Esophagus muscularis mucosa (tissue), 4 donors: ENCODE measurements around the gene KRTAP5-3. TPM values are rescaled to one million over a fixed set of nuclear protein-coding genes. Genes with fewer than 3 reads are reported as not detected.

ENCODE experiments used
- DNase-seq: peaks from one replicate; pipeline ENCODE4 v3.0.0-alpha.2; 2017; ENCODE audit errors: extremely low spot score
- H3K27ac ChIP-seq, 4 donors: fragments of 200-600 bp; sonication (generic); replicated peaks in 1 of 4; 1 replicate in 3 of 4; 2 replicates in 1 of 4; pipeline ENCODE4 v1.5.1; 2016 to 2019; ENCODE audit warnings: mild to moderate bottlenecking in 1 of 4
- H3K27me3 ChIP-seq, 4 donors: fragments of 200-600 bp; sonication (generic); one replicate each; pipeline versions ENCODE4 v1.5.1 to v1.6.0; 2016 to 2019
- H3K36me3 ChIP-seq, 4 donors: fragments of 200-600 bp; sonication (generic); one replicate each; pipeline ENCODE4 v1.5.1; 2016 to 2019
- H3K4me1 ChIP-seq, 4 donors: fragments of 200-600 bp; sonication (generic); one replicate each; pipeline ENCODE4 v1.5.1; 2016 to 2019
- H3K4me3 ChIP-seq, 4 donors: fragments of 200-600 bp; sonication (generic); 1 replicate in 2 of 4; 2 replicates in 2 of 4; pipeline ENCODE4 v1.5.1; 2016 to 2019; ENCODE audit warnings: mild to moderate bottlenecking in 4 of 4, moderate library complexity in 1 of 4
- H3K9me3 ChIP-seq, 4 donors: fragments of 200-600 bp; sonication (generic); 1 replicate in 3 of 4; 2 replicates in 1 of 4; pipeline ENCODE4 v1.5.1; 2016 to 2019
- EP300 ChIP-seq: sonication (generic); formaldehyde crosslinking; IDR thresholded peaks from one replicate; pipeline ENCODE4 v1.6.1; 2017; ENCODE audit warnings: antibody characterized with exemption
- POLR2A ChIP-seq: fragments of 450-650 bp; IDR thresholded peaks from one replicate; pipeline ENCODE4 v1.6.1; 2017; ENCODE audit warnings: antibody characterized with exemption, moderate library complexity, mild to moderate bottlenecking, low read depth
- POLR2AphosphoS5 ChIP-seq, 2 donors: sonication (generic); formaldehyde crosslinking; IDR thresholded peaks; one replicate each; pipeline ENCODE4 v1.6.1; 2017; ENCODE audit warnings: antibody characterized with exemption in 2 of 2
- WGBS: methylation state at CpG from one replicate; pipeline ENCODE4 v1.1.5; 2018; 5-methylcytosine and 5-hydroxymethylcytosine counted together
- intact Hi-C: fragments of 100-400 bp; cut with DNase I; formaldehyde crosslinking; loops from one replicate; pipeline ENCODE4 v1.15.1; 2023
- total RNA-seq, 4 donors: library from RNA; depleted of rRNA; stranded (reverse); fragments of >200 nt; gene quantifications; one replicate each; pipeline versions ENCODE4 v1.1.0 to v1.2.1, GENCODE V29; 2016
- TF ChIP-seq, protein P1 (sequence below), 3 experiments: fragments of 200-600 bp in 2 of 3; fragments of 450-650 bp in 1 of 3; sonication (generic) in 2 of 3; IDR thresholded peaks; one replicate each; pipeline ENCODE4 v1.5.1; 2017 to 2019; ENCODE audit warnings: antibody characterized with exemption in 3 of 3, mild to moderate bottlenecking in 2 of 3, moderate library complexity in 1 of 3

The KRTAP5-3 gene
- total RNA-seq, 4 donors from 2014 or later: not detected

DNA sequence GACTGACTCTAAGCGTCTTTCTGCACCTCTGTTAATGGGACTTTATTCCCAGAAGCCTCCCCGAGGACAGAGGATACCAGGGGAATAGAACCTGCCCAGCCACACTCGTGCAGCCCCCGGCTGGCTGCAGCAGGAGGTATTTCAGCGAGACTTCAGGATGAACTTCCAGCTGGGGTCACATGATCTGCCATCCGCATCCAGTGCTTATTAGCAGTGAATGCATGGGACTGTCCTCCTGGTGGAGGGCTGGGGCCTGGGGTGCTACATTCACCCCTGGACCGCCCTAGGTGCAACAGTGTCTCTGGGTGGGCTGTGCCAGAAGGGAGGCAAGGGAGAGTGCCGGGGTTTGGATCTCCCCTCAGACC lies 37.8 kb downstream of the KRTAP5-3 start:
- whole genome bisulfite sequencing: 57% methylated on average over 7 of the region's 8 CpGs
- intact Hi-C loops: no loop called here
- Histone ChIP-seq H3K27ac (peak overlapping the region; percentile 82 to 86 (median 85)), H3K4me3 (peak overlapping the region; percentile 66 to 85 (median 68)), H3K9me3 (no peaks in the 10 kb centered on the region), H3K4me1 (peaks cover 54 to 88% (median 71%) of the 10 kb centered on the region in 4 donors), H3K36me3 (peaks cover 0 to 5% (median 0%) of the 10 kb centered on the region in 4 donors), H3K27me3 (peaks cover 0 to 11% (median 2%) of the 10 kb centered on the region in 4 donors)
- TF ChIP-seq EP300: no peak
- TF ChIP-seq, protein P1, sequence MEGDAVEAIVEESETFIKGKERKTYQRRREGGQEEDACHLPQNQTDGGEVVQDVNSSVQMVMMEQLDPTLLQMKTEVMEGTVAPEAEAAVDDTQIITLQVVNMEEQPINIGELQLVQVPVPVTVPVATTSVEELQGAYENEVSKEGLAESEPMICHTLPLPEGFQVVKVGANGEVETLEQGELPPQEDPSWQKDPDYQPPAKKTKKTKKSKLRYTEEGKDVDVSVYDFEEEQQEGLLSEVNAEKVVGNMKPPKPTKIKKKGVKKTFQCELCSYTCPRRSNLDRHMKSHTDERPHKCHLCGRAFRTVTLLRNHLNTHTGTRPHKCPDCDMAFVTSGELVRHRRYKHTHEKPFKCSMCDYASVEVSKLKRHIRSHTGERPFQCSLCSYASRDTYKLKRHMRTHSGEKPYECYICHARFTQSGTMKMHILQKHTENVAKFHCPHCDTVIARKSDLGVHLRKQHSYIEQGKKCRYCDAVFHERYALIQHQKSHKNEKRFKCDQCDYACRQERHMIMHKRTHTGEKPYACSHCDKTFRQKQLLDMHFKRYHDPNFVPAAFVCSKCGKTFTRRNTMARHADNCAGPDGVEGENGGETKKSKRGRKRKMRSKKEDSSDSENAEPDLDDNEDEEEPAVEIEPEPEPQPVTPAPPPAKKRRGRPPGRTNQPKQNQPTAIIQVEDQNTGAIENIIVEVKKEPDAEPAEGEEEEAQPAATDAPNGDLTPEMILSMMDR (IDR thresholded peaks at IDR 0.05): no peak
- TF ChIP-seq POLR2A: no peak
- TF ChIP-seq POLR2AphosphoS5 (IDR thresholded peaks at IDR 0.05): no peak
- no peak for DNase-seq

DNA sequence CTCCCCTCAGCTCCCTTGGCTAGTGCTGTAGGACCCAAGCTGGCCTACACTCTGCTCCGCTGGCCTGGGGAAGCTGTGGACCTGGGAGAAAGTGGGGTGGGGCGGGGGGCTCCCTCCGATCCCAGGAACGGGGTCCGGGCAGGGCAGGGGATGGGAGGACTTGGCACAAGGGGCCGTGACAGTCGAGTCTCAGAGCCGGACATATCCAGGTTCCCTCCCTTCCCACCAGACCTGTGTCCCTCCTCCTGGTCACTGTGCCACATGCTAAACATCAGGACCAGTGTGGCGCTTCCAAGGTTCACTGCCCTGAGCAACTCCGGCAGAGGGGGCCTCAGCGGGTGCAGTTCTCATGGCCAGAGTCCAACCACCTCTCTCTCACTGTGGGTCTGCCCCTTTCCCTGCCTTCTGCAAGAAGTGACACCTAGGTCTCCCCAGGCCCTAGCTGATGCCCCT lies 38.2 kb downstream of the KRTAP5-3 start:
- no peak for TF ChIP-seq POLR2AphosphoS5 (IDR thresholded peaks at IDR 0.05)
- TF ChIP-seq EP300: no peak
- TF ChIP-seq, protein P1 (IDR thresholded peaks at IDR 0.05): no peak
- no peak for TF ChIP-seq POLR2A
- WGBS: 67% methylated on average over 11 of the region's 11 CpGs
- no peaks in the 10 kb centered on the region for H3K9me3 ChIP-seq
- intact Hi-C loops: no loop called here
- H3K36me3 ChIP-seq: peaks cover 0 to 9% (median 2%) of the 10 kb centered on the region in 4 donors
- no peak overlapping the region for H3K4me3 ChIP-seq
- no peak for DNase-seq
- peaks cover 0 to 11% (median 2%) of the 10 kb centered on the region in 4 donors for H3K27me3 ChIP-seq
- peak overlapping the region; percentile 82 to 86 (median 85) for H3K27ac ChIP-seq
- H3K4me1 ChIP-seq: peaks cover 59 to 93% (median 75%) of the 10 kb centered on the region in 4 donors

DNA sequence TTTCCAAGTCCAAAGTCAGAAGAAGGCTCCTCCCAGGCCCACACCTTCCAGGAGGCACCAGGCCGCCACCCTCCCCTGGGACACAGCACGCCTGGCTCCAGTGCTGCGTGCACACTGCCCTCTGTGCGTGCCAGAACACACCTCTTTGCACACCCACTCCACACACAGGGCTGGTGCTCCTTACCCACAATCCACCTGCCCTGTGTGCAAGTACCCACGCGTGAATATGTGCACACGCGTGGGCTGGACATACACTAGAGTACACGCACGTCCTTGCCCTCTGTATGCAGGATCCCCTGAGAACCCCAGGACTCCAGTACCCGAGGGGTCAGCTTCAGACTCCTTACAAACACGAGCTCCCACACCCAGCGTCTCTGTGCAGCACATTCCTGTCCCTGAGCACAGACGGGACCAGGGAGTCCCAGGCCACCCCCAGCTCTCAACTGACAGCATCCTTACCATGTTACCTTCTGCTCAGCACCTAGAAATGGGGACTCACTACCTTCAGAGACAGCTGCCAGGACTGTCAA lies 38.9 kb downstream of the KRTAP5-3 start:
- H3K4me3 ChIP-seq: no peak overlapping the region
- TF ChIP-seq, protein P1 (IDR thresholded peaks at IDR 0.05): no peak
- TF ChIP-seq POLR2AphosphoS5 (IDR thresholded peaks at IDR 0.05) (no peak), POLR2A (no peak), EP300 (no peak)
- H3K27ac ChIP-seq: peak overlapping the region; percentile 20 to 86 (median 84)
- 69% methylated on average over 12 of the region's 14 CpGs for WGBS
- intact Hi-C loops: no loop called here
- H3K27me3 ChIP-seq: peaks cover 0 to 11% (median under 1%) of the 10 kb centered on the region in 4 donors
- DNase-seq: no peak
- H3K9me3 ChIP-seq: no peaks in the 10 kb centered on the region
- H3K36me3 ChIP-seq: peaks cover 0 to 12% (median 2%) of the 10 kb centered on the region in 4 donors
- peaks cover 62 to 93% (median 78%) of the 10 kb centered on the region in 4 donors for H3K4me1 ChIP-seq

DNA sequence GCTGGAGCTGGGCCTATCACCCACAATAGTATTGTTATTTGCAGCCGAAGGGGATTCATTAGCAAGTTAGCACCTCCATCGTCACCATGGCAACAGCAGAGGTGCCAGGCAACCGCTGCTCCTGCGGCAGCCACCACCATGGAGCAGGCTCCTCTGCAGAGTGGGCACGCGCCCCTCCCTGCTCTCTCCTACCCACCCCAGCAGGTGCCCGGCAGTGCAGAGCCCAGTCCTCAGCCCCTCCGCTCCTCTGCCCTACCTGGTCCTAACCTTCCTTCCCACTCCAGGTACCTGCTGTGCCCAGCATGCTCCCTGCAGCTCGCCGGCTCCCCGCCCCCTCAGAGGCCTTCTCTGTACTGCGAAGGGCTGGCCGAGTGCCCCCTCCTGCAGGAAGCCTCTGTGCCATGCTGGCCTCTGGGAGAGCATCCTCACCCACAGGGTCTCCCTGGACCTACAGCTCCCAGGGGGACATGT lies 39.8 kb downstream of the KRTAP5-3 start:
- Histone ChIP-seq H3K27ac (peak overlapping the region in 2 of 4 donors; percentile 20 to 82), H3K27me3 (peaks cover 0 to 11% (median 0%) of the 10 kb centered on the region in 4 donors), H3K4me1 (peaks cover 59 to 93% (median 76%) of the 10 kb centered on the region in 4 donors), H3K4me3 (no peak overlapping the region), H3K36me3 (peaks cover 0 to 20% (median 6%) of the 10 kb centered on the region in 4 donors), H3K9me3 (no peaks in the 10 kb centered on the region)
- TF ChIP-seq POLR2A (no peak), POLR2AphosphoS5 (IDR thresholded peaks at IDR 0.05) (no peak), EP300 (no peak)
- TF ChIP-seq, protein P1 (IDR thresholded peaks at IDR 0.05): no peak
- intact Hi-C loops: no loop called here
- WGBS: 56% methylated on average over 8 of the region's 13 CpGs
- DNase-seq: no peak
